GM12878 (cell line): ENCODE measurements around the gene CAPZB. TPM values are rescaled to one million over a fixed set of nuclear protein-coding genes. Genes with fewer than 3 reads are reported as not detected.

Experiments used
- ATAC-seq: fragments of 200-7000 bp; cut with Tn5 transposase; 3 replicates; pipeline ENCODE4 v1.9.1; 2020; ENCODE audit warnings: mild to moderate bottlenecking, moderate library complexity
- BruUV-seq: library from RNA; stranded (reverse); fragments of 400-500 nt; replicated peaks from 2 replicates; lab custom pipeline; 2021; lab: Mats Ljungman, UMichigan
- CTCF ChIA-PET: fragments of 300-600 bp; sonication (Branson Sonifier 250); formaldehyde crosslinking; extraction: SDS; loops from one replicate; lab custom pipeline; 2021; ENCODE audit warnings: inconsistent platforms; lab: Yijun Ruan, JAX
- POLR2A ChIA-PET: fragments of 350-600 bp; formaldehyde crosslinking; extraction: SDS; loops from one replicate; lab custom pipeline; 2021; ENCODE audit warnings: inconsistent platforms; lab: Charles Lee
- RAD21 ChIA-PET: fragments of 300-600 bp; sonication (Branson Sonifier 250); formaldehyde crosslinking; loops from one replicate; lab custom pipeline; 2023; ENCODE audit warnings: antibody characterized with exemption; ENCODE audit not compliant: unreplicated experiment; lab: Charles Lee
- SMC1A ChIA-PET: fragments of 300-600 bp; sonication (Branson Sonifier 250); formaldehyde crosslinking; loops from one replicate; lab custom pipeline; 2023; ENCODE audit not compliant: unreplicated experiment, uncharacterized antibody; lab: Charles Lee
- DNase-seq: peaks from one replicate; pipeline ENCODE4 v3.0.0-alpha.2; 2011; ENCODE audit warnings: low read depth, low spot score
- FAIRE-seq: peaks from 3 replicates; lab custom pipeline; 2011; peaks lifted over from hg19 to GRCh38; lab: Jason Lieb, UNC
- H2AFZ ChIP-seq: 2 replicates; pipeline ENCODE4 v1.6.0; 2011; ENCODE audit warnings: low read depth, low read length, control low read depth; ENCODE audit not compliant: control insufficient read depth
- H3K27ac ChIP-seq: 2 replicates; pipeline ENCODE4 v1.5.1; 2011; ENCODE audit warnings: control low read depth; ENCODE audit not compliant: control insufficient read depth, insufficient read depth
- H3K27me3 ChIP-seq, 2 experiments: replicated peaks in 1 of 2; 2 replicates each; pipeline versions ENCODE4 v1.6.0 to v1.6.1; 2011; ENCODE audit warnings: low read length in 1 of 2; ENCODE audit not compliant: control insufficient read depth in 2 of 2, insufficient read depth in 2 of 2
- H3K36me3 ChIP-seq, 2 experiments: 2 replicates each; pipeline ENCODE4 v1.5.1; 2011; ENCODE audit warnings: low read length in 1 of 2; ENCODE audit not compliant: control insufficient read depth in 2 of 2, insufficient read depth in 2 of 2
- H3K4me1 ChIP-seq: 2 replicates; pipeline ENCODE4 v1.6.1; 2011; ENCODE audit warnings: mild to moderate bottlenecking, low read length, moderate library complexity, mixed read lengths; ENCODE audit not compliant: control insufficient read depth, insufficient read depth
- H3K4me2 ChIP-seq: 2 replicates; pipeline ENCODE4 v1.6.0; 2011; ENCODE audit warnings: control low read depth; ENCODE audit not compliant: control insufficient read depth, insufficient read depth
- H3K4me3 ChIP-seq: fragments of 200-600 bp; sonication (generic); 2 replicates; pipeline ENCODE4 v1.5.1; 2016
- H3K79me2 ChIP-seq: 2 replicates; pipeline ENCODE4 v1.6.0; 2011; ENCODE audit warnings: low read length; ENCODE audit not compliant: control insufficient read depth, insufficient read depth
- H3K9ac ChIP-seq: 2 replicates; pipeline ENCODE4 v1.8.0; 2011; ENCODE audit warnings: low read length, control low read depth, mixed read lengths; ENCODE audit not compliant: control insufficient read depth, insufficient read depth
- H3K9me3 ChIP-seq: replicated peaks from 3 replicates; pipeline ENCODE4 v1.5.1; 2011; ENCODE audit warnings: mild to moderate bottlenecking, low read length; ENCODE audit not compliant: control insufficient read depth, insufficient read depth
- H4K20me1 ChIP-seq: 2 replicates; pipeline ENCODE4 v1.6.0; 2011; ENCODE audit not compliant: control insufficient read depth, insufficient read depth
- ATF2 ChIP-seq: IDR thresholded peaks from 2 replicates; pipeline ENCODE4 v1.6.1; 2012; ENCODE audit warnings: low read length, inconsistent platforms
- BRCA1 ChIP-seq: IDR thresholded peaks from 2 replicates; pipeline ENCODE4 v1.6.1; 2011; ENCODE audit warnings: low read depth, low read length, improper control_type of control experiment
- CHD2 ChIP-seq: IDR thresholded peaks from 2 replicates; pipeline ENCODE4 v1.6.1; 2011; ENCODE audit warnings: low read depth, low read length, improper control_type of control experiment, borderline replicate concordance
- ESRRA ChIP-seq: IDR thresholded peaks from 2 replicates; pipeline ENCODE4 v1.6.1; 2012; ENCODE audit warnings: mild to moderate bottlenecking, low read length, improper control_type of control experiment
- FOS ChIP-seq: IDR thresholded peaks from 3 replicates; pipeline ENCODE4 v1.6.1; 2011; ENCODE audit warnings: borderline replicate concordance; ENCODE audit not compliant: insufficient read length; ENCODE audit errors: extremely low read depth
- KDM1A ChIP-seq: fragments of 200-600 bp; sonication (generic); IDR thresholded peaks from 2 replicates; pipeline ENCODE4 v1.6.1; 2016; ENCODE audit warnings: borderline replicate concordance
- MYC ChIP-seq: IDR thresholded peaks from 2 replicates; pipeline ENCODE4 v1.6.1; 2011; ENCODE audit warnings: mild to moderate bottlenecking, low read length, moderate library complexity, inconsistent platforms; ENCODE audit not compliant: insufficient read depth, insufficient replicate concordance, insufficient read length, severe bottlenecking
- NFYA ChIP-seq: IDR thresholded peaks from 2 replicates; pipeline ENCODE4 v1.6.1; 2011; ENCODE audit warnings: low read depth, mild to moderate bottlenecking, low read length, improper control_type of control experiment, borderline replicate concordance
- SMAD1 ChIP-seq: fragments of 450-650 bp; IDR thresholded peaks from 2 replicates; pipeline ENCODE4 v1.6.1; 2018; ENCODE audit warnings: mild to moderate bottlenecking, low read depth; ENCODE audit not compliant: partially characterized antibody
- STAT3 ChIP-seq: IDR thresholded peaks from 2 replicates; pipeline ENCODE4 v1.6.1; 2011; ENCODE audit warnings: low read depth, low read length, improper control_type of control experiment
- TBL1XR1 ChIP-seq: IDR thresholded peaks from 2 replicates; pipeline ENCODE4 v1.6.1; 2012; ENCODE audit warnings: low read depth, low read length, improper control_type of control experiment
- WRNIP1 ChIP-seq: IDR thresholded peaks from 2 replicates; pipeline ENCODE4 v1.6.1; 2011; ENCODE audit warnings: low read depth, low read length, improper control_type of control experiment, borderline replicate concordance
- YBX1 ChIP-seq: fragments of 450-650 bp; IDR thresholded peaks from 2 replicates; pipeline ENCODE4 v1.6.1; 2016; ENCODE audit warnings: antibody characterized with exemption
- ZBTB4 ChIP-seq: fragments of 450-650 bp; formaldehyde crosslinking; IDR thresholded peaks from 2 replicates; pipeline ENCODE4 v1.4.0; 2022; ENCODE audit warnings: mild to moderate bottlenecking, moderate library complexity
- WGBS: methylation state at CpG from one replicate; pipeline ENCODE4 v1.1.6; 2016; ENCODE audit warnings: low lambda C conversion rate; ENCODE audit not compliant: insufficient replicate concordance, insufficient coverage; ENCODE audit errors: missing lambda C conversion rate; 5-methylcytosine and 5-hydroxymethylcytosine counted together
- in situ Hi-C: fragments of 300-500 bp; cut with MboI; formaldehyde crosslinking; loops from 9 replicates; pipeline ENCODE4 v1.14.3; 2018; ENCODE audit warnings: mixed read lengths
- intact Hi-C: fragments of 100-400 bp; cut with micrococcal nuclease; formaldehyde crosslinking; loops from one replicate; pipeline ENCODE4 v1.14.2; 2022; ENCODE audit not compliant: unreplicated experiment
- polyA plus RNA-seq, 11 experiments: library from polyadenylated mRNA; depleted of rRNA in 4 of 11; unstranded in 6 of 11; stranded (reverse) in 5 of 11; fragments of >200 nt; fragmentation: Nextera tagmentation in 4 of 11; fragmentation: Illumina TruSeq in 1 of 11; extraction: Ambion mirVana in 4 of 11; extraction: Trizol in 1 of 11; gene quantifications; 1 replicate in 1 of 11; 2 replicates in 10 of 11; pipeline versions ENCODE4 v1.2.1 to v1.2.3, GENCODE V29; 2011 to 2016; ENCODE audit warnings: inconsistent platforms in 2 of 11, missing spikeins in 2 of 11, low read depth in 1 of 11
- total RNA-seq, 4 experiments: library from RNA; depleted of rRNA in 3 of 4; stranded (reverse); fragments of >200 nt in 3 of 4; fragmentation: Illumina TruSeq in 1 of 4; extraction: Trizol in 1 of 4; gene quantifications; 2 replicates each; pipeline versions ENCODE4 v1.2.1 to v1.2.3, GENCODE V29; 2013 to 2021
- TF ChIP-seq, protein P1 (sequence below): fragments of 450-650 bp; formaldehyde crosslinking; IDR thresholded peaks from 2 replicates; pipeline ENCODE4 v1.5.0; 2022; ENCODE audit warnings: mild to moderate bottlenecking, missing genetic modification characterization

CAPZB gene
- total and polyA plus RNA-seq, 10 of the 15 experiments (the other 5 are each of a cell fraction or from before 2014, with no cell fraction given), result 104 to 454 (median 213) TPM

DNA sequence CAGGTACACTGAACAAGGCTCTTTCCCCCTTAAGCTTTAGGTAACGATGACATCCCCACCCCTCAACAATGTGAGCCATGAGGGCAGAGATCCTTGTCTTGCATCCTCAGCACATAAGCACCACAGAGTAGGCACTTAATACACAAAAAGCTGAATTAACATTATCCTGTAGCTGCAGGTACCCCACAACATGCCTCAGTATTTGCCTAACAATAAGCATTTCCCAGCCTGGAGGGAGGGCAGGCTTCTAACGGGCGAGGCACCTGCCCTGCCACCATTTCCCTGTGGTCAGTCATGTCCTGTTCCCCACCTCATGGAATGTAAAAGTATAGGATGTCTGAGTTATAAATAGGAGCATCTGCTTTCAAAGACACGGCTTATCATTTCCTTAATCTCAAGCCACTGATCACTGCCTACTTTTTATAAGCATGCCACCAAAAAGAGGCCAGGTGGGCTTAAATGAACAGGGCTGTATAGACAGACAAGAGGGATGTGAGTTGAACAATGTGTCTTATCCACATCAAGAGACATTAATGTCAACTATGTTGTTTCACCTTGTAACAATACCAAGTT is 3.4 kb downstream of the CAPZB start (continued):
- TF ChIP-seq SMAD1 (no peak), ESRRA (no peak), YBX1 (no peak), ZBTB4 (CRISPR knock-in tag) (no peak), TBL1XR1 (no peak)

GRCh38 chr1:19480282-19480681 is 5.1 kb downstream of the CAPZB start:
- WGBS, result 78% methylated on average over 6 of the region's 6 CpGs
- Histone ChIP-seq H3K4me3 (no peak overlapping the region), H3K36me3 (peaks cover 5 to 9% of the 10 kb centered on the region in 2 experiments; a peak in 3 of 4 replicates), H3K4me2 (peak overlapping the region; percentile 23; the same call in 1 of the 2 replicates), H3K9me3 (no peaks in the 10 kb centered on the region), H3K27me3 (no peaks in the 10 kb centered on the region), H3K4me1 (peaks cover 58% of the 10 kb centered on the region), H3K79me2 (peaks cover 99% of the 10 kb centered on the region), H3K9ac (no peak overlapping the region), H4K20me1 (peaks cover 20% of the 10 kb centered on the region), H3K27ac (no peak overlapping the region), H2AFZ (no peak overlapping the region)
- BruUV-seq, result no TSS peak
- POLR2A ChIA-PET, result no interaction called here
- CTCF ChIA-PET, result interaction anchor here (1.1 to 2.3 kb wide), 2 partner anchors 89 to 174 kb away, joined by 3 to 7 read pairs; no protein-coding TSS in a partner anchor
- in situ Hi-C loops (no loop called here), intact Hi-C loops (loop anchor here (10.0 kb wide), 1 partner anchor 165 kb away; the partner anchor contains the start of genes AKR7A2 and SLC66A1)
- RAD21 ChIA-PET, result interaction anchor here (0.8 to 1.0 kb wide), 2 partner anchors 11 to 101 kb away, joined by 3 to 4 read pairs; no protein-coding TSS in a partner anchor
- SMC1A ChIA-PET, result interaction anchor here (0.6 to 5.8 kb wide), 4 partner anchors 9 to 622 kb away, joined by 3 to 61 read pairs (median 4); no protein-coding TSS in a partner anchor
- no peak for DNase-seq
- FAIRE-seq, result no peak
- no peak for ATAC-seq
- no peak for TF ChIP-seq BRCA1
- TF ChIP-seq FOS, result no peak
- no peak for TF ChIP-seq STAT3
- TF ChIP-seq NFYA, result no peak
- TF ChIP-seq ATF2, result no peak
- TF ChIP-seq, protein P1, sequence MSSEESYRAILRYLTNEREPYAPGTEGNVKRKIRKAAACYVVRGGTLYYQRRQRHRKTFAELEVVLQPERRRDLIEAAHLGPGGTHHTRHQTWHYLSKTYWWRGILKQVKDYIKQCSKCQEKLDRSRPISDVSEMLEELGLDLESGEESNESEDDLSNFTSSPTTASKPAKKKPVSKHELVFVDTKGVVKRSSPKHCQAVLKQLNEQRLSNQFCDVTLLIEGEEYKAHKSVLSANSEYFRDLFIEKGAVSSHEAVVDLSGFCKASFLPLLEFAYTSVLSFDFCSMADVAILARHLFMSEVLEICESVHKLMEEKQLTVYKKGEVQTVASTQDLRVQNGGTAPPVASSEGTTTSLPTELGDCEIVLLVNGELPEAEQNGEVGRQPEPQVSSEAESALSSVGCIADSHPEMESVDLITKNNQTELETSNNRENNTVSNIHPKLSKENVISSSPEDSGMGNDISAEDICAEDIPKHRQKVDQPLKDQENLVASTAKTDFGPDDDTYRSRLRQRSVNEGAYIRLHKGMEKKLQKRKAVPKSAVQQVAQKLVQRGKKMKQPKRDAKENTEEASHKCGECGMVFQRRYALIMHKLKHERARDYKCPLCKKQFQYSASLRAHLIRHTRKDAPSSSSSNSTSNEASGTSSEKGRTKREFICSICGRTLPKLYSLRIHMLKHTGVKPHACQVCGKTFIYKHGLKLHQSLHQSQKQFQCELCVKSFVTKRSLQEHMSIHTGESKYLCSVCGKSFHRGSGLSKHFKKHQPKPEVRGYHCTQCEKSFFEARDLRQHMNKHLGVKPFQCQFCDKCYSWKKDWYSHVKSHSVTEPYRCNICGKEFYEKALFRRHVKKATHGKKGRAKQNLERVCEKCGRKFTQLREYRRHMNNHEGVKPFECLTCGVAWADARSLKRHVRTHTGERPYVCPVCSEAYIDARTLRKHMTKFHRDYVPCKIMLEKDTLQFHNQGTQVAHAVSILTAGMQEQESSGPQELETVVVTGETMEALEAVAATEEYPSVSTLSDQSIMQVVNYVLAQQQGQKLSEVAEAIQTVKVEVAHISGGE, result no peak
- TF ChIP-seq MYC, result no peak
- no peak for TF ChIP-seq KDM1A
- TF ChIP-seq CHD2, result no peak
- no peak for TF ChIP-seq WRNIP1
